Globus pallidus (tissue), 1 donor: Measurements from ENCODE around the gene ICOS.
"Not testable (repeated sequence)": the region's sequence is repeated elsewhere in the genome, so short reads cannot be mapped to it uniquely, and the experiment has no call there.

Source experiments
- DNase-seq: peaks from one replicate; pipeline ENCODE4 v3.0.0-alpha.2; 2015; ENCODE audit warnings: low spot score

ICOS gene

DNA sequence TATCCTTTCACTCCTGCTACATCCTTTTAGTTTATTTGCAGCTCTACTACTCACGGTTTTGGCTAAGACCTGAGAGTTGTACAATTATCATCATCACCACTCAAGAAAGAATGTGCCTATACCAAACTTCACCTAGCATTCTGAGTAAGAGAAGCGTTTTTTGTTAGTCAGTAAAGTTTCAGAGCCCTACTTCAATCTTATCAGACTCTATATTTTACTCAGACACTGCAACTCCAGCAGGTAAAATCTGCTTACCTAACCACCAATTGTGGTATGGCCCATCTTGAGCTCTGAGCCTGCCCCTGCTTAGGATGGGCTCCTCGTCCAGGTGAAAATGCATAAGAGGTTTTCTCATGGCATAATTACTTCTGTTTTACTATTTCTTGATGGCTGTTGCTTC lies 37.1 kb downstream of the ICOS start:
- DNase-seq: no peak

GRCh38 chr2:203975912-203976311 lies 39.3 kb downstream of the ICOS start:
- no peak for DNase-seq

- DNase-seq: no peak
Observed at GRCh38 chr2:203982276-203982675, 45.7 kb downstream of the ICOS start.

DNA sequence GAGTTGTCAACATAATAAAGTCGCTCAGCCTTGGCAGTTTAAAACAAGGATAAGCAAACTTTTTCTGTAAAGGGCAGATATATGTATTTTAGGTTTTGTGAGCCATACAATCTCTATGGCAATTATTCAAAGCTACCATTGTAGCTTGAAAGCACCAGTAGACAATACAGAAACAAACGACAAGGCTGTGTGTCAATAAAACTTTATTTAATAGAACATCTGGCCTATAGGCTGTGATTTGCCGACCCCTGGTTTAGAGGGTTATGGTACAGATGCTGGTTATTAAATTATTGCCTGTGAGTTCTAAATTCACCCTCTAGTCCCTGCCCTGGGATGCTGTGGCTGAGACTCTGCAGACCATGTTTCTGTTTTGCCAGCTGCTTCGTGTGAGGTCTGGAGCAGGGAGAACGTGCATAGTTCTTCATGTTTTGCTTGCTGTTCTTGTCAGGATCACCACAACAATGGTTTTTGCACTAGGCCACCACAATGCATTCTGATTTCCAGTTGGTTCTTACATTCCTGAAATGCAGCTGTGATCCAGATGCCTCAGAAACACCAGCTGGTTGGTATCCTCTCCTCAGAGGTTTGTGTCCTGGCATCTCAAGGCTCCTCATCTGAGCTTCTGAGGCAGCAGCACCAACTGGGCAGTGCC lies 46.6 kb downstream of the ICOS start:
- no peak for DNase-seq

GRCh38 chr2:203985978-203986377 lies 49.4 kb downstream of the ICOS start:
- DNase-seq: not testable (repeated sequence)

- DNase-seq: no peak
Observed at GRCh38 chr2:203987959-203988358, 51.4 kb downstream of the ICOS start.

GRCh38 chr2:203988500-203989260 lies 52.1 kb downstream of the ICOS start:
- DNase-seq: no peak

- no peak for DNase-seq
Observed at GRCh38 chr2:203989521-203989920, 53.0 kb downstream of the ICOS start.

GRCh38 chr2:203992509-203992908 lies 55.9 kb downstream of the ICOS start:
- DNase-seq: no peak

DNA sequence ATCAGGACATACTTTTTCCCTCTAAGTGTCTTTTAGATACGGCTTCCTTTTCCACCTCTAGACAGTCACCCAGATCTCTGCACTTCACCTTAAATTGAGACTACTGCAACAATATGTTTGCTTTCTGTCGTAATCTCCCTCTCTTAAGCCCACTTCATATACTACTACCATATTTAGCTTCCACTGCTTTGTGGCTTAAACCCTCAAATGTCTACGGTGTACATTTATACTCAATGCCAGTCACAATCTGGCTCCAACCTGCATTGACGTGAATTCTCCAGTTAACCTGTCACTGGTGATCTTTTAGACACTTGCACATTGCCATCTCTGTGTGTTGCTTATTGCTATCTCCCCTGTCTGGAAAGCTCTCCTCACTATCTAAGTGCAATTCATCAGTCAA lies 56.4 kb downstream of the ICOS start:
- no peak for DNase-seq

DNA sequence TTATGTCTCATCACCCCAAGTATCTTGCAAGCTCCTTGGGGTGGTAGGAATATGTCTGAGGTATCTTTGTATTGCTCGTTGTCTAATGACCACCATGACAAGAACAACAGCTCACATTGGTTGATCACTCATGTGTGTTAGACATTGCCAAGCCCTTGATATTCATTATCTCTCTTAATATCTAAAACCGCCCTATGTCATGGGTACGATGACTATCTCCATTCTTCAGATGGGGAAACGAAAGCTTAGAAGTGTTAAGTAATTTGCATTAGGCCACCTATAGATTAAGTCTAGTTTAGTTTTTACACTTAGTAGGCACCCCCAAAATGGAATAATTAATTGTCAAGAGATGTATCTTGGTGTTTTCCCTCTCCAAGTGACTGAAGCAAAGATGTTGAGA lies 57.0 kb downstream of the ICOS start:
- no peak for DNase-seq

- no peak for DNase-seq
Observed at GRCh38 chr2:203994735-203995134, 58.2 kb downstream of the ICOS start.

DNA sequence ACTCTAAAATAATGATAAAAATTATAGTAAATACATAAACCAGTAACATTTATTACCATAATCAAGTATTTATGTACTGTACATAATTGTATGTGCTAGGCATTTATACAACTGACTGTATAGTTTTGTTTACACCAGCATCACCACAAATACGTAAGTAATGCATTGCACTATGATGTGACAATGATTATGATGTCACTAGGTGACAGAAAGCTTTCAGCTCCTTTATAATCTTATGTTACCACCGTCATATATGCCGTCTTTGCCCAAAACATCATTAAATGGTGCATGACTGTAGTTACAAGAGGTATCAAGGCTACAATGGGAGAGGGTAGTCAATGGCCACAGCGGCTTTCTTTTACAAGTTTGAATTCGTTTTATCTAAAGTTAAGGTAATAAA lies 60.1 kb downstream of the ICOS start:
- no peak for DNase-seq

DNA sequence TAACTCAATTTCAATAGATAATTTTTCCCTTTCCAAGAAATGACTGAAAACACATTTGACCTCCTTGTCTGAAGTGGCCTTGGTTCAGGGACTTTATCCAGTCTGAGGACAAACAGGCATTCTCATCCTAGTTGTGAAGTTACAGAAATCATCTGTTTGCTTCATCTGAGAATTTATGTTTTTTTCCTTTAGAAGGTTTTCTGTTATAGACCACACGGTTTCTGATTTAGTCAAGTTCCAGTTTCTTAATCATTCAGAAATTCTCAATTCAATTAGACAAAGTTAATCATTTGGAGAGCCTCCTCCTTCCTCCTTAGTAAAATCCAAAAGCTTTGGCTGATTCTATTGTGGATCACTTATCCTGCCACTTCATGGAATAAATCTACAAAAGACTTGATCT lies 60.9 kb downstream of the ICOS start:
- no peak for DNase-seq

DNA sequence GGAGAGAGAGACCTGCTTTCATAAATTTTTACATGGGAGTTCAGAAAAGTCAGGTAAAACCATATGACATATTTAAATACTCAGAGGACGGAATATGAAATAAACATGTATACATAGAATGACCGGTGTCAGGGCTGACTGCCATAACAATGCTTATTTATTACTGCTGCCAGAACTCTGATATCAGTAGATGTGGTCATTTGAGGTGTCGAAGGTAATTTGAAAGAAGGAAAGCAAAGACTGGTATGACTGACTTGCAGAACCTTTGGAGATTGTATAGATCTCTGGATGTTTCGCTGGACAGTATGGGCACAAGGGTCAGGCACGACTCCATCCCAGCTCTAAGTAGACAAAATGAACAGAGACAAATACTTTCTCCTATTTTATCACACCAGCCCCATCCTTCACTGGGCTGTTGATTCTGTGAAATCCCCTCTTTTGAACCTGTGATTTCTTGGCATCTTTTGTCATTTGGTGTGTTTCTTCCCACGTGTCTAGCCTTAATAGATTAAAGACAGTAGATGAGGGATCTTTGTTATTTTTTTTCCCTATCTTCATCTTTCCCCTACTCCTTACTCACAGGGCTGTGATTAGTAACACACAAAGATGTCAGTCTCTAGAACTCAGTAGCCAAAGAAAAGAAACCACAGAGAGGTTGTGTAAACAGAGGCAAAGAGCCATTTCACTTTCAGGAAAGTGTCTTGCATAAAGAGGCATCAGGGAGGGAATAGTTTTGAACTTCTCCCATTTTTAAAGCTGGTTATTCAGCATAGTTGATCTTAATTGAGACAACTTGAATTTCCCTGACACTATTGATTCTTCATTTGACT lies 61.6 kb downstream of the ICOS start:
- DNase-seq: no peak

- no peak for DNase-seq
Observed at GRCh38 chr2:203999835-204000234, 63.3 kb downstream of the ICOS start.

- DNase-seq: no peak
Observed at GRCh38 chr2:204000446-204000845, 63.9 kb downstream of the ICOS start.

DNA sequence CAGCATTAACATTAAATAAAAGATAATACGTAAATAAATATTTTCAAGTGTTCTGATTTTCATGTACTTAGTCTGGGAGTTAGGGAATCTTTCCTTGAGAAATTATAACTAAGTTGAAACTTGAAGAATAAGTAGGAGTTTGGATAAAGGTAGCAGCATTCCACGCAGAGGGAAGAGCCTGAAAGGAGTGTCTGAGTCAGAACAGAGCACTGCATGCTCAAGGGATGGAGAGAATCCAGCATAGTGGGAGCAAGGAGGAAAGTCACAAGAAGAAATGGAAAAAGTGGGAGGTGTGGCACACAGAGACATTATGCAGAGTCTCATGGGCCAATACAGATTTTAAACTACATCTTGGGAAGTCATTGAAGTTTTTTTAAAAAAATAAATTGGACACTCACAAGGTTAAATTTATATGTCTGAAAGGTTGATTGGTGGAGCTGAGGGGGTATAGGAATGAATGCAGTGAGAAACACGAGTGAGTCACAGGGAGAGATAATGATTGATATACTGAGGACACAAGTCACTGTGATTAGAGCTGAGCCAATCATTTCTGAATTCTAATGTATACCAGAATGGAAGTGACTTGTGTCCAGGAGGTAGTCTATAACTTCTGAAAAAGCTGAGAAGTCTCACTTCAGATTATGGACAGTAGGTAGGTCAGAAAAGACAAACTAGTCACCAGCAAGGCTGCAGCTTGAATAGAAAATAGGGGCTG lies 66.9 kb downstream of the ICOS start:
- DNase-seq: no peak

- no peak for DNase-seq
Observed at GRCh38 chr2:204004912-204005311, 68.3 kb downstream of the ICOS start.

DNA sequence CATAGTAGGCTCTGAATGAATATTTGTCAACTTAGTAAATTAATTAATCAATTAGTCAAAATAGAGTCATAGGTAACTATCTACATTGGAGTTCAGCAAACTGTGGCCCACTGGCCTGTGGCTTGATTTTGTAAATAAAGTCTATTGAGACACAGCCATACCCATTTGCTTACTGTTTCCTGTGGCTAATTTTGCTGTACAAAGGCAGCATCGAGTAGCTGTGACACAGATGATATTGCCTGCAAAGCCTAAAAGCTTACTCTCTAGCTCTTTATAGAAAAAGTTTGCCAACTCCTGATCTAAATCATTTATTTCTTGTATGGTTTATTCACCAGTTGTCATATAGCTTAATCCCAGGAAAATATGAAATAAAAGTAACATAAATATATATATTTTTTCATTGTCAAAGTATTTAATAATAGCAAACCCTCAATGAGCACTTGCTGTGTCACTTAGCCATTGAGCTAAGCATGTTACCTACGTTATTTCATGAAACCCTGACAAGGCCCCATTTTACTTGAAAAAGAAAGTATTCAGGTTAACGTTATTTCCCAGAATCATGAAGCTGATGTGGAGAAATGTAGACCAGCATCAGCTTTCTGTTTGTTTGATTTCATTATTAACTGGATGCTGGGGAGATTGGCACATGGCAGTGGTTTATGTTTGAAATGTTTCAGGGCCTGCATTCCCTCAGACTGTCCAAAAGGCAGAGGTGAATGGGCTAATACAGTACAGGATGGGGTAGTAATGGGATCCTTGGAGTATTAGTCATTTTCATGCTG lies 69.6 kb downstream of the ICOS start:
- DNase-seq: no peak

- no peak for DNase-seq
Observed at GRCh38 chr2:204008352-204008751, 71.8 kb downstream of the ICOS start.
